ENCODE results near the gene DCX. TPM values are rescaled to one million over a fixed set of nuclear protein-coding genes. Genes with fewer than 3 reads are reported as not detected.

The DCX gene
- total and polyA plus RNA-seq, 9 of the 15 experiments (the other 6 are each of a cell fraction or from before 2014, with no cell fraction given) = not detected

DNA sequence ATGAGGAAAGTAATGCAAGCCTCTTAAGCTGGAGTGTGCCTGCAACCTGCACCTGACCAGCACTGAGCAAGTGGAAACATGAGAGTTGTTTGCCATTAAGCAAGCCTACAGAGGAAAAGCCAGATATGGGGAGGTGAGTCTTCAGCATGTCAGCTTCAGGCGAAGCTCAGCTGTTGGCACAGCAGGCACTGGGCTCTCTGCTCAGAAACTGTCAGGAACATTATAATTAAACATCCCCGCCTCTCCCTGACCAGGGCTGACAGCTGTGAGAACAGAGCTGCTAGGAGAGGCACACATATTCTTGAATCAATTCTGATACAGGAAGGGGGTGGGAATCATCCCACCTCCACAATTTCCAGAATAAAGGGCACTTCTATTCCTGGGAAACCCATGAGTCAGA, 19.0 kb upstream of the DCX start:
- H3K9me1 ChIP-seq (ENCODE audit: control insufficient read depth, insufficient read depth, low read length) = no peaks in the 10 kb centered on the region
- H3K27me3 ChIP-seq (ENCODE audit: control insufficient read depth in 2 of 2, insufficient read depth in 2 of 2, low read length in 2 of 2) = no peaks in the 10 kb centered on the region
- CTCF ChIA-PET (ENCODE audit: low intra/inter-chr PET ratio) = no interaction called here
- no peaks in the 10 kb centered on the region for H3K4me1 ChIP-seq (replicated peaks in 1 of 2; ENCODE audit: control insufficient read depth in 2 of 2, insufficient read depth in 2 of 2, low read length in 2 of 2)
- ATAC-seq = no peak
- H4K20me1 ChIP-seq (replicated peaks; ENCODE audit: control insufficient read depth, insufficient read depth, low read length) = no peaks in the 10 kb centered on the region
- H3K4me2 ChIP-seq (ENCODE audit: insufficient read depth, low read length) = no peak overlapping the region
- FAIRE-seq = no peak
- H3K9ac ChIP-seq (ENCODE audit: insufficient read depth in 1 of 2, low read depth in 2 of 2, low read length in 2 of 2) = no peak overlapping the region
- H3K79me2 ChIP-seq (ENCODE audit: control insufficient read depth, insufficient read depth, low read length) = no peaks in the 10 kb centered on the region
- H3K9me3 ChIP-seq (replicated peaks; ENCODE audit: control insufficient read depth, insufficient read depth, low read depth, low read length) = no peaks in the 10 kb centered on the region
- no peaks in the 10 kb centered on the region for H3K36me3 ChIP-seq (ENCODE audit: control insufficient read depth, insufficient read depth, low read length)
- WGBS (ENCODE audit: insufficient coverage, low coverage, missing lambda C conversion rate) = 0% methylated on average over 2 of the region's 2 CpGs
- H2AFZ ChIP-seq (ENCODE audit: low read depth, low read length) = no peak overlapping the region
- in situ Hi-C loops (cut with MboI) (no loop called here), intact Hi-C loops (cut with micrococcal nuclease) (no loop called here)
- POLR2A ChIA-PET = no interaction called here
- no peak overlapping the region for H3K27ac ChIP-seq (ENCODE audit: extremely low read depth, low read depth, low read length)
- H3K4me3 ChIP-seq = no peak overlapping the region
- DNase-seq (ENCODE audit: extremely low read depth in 1 of 4, low spot score in 3 of 4) = no peak
- no TSS peak for BruUV-seq (replicated peaks)
- no peak for TF ChIP-seq TAF9B (IDR thresholded peaks at IDR 0.05; ENCODE audit: partially characterized antibody)
- TF ChIP-seq ZNF695 (CRISPR knock-in tag; IDR thresholded peaks at IDR 0.05) = no peak
- TF ChIP-seq ZBED1 (IDR thresholded peaks at IDR 0.05) = no peak
- no peak for TF ChIP-seq ATF7 (IDR thresholded peaks at IDR 0.05)
- TF ChIP-seq RBM22 (IDR thresholded peaks at IDR 0.05; ENCODE audit: low read depth, low read length, poor library complexity, severe bottlenecking) = no peak
- TF ChIP-seq, protein P1, sequence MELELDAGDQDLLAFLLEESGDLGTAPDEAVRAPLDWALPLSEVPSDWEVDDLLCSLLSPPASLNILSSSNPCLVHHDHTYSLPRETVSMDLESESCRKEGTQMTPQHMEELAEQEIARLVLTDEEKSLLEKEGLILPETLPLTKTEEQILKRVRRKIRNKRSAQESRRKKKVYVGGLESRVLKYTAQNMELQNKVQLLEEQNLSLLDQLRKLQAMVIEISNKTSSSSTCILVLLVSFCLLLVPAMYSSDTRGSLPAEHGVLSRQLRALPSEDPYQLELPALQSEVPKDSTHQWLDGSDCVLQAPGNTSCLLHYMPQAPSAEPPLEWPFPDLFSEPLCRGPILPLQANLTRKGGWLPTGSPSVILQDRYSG (tag; conservative IDR thresholded peaks at IDR 0.05; ENCODE audit: low read depth) = no peak
- TF ChIP-seq ZNF316 (IDR thresholded peaks at IDR 0.05) = no peak
- no peak for TF ChIP-seq NBN (IDR thresholded peaks at IDR 0.05; ENCODE audit: low read depth)
- no peak for TF ChIP-seq HIVEP1 (CRISPR knock-in tag; IDR thresholded peaks at IDR 0.05)
- TF ChIP-seq SMARCA4 (IDR thresholded peaks at IDR 0.05) = no peak

All from K562 (cell line).